ENCODE measurements around the gene PRR15L. TPM values are rescaled to one million over a fixed set of nuclear protein-coding genes. Genes with fewer than 3 reads are reported as not detected.

PRR15L gene
- not detected in 3 replicates for total RNA-seq
- long read RNA-seq = 0 reads

- Mint-ChIP-seq H3K36me3 (ENCODE audit: low read depth) (no peaks in the 10 kb centered on the region), H3K27ac (ENCODE audit: unreplicated experiment) (no peak within 1 kb of the TSS), H3K4me3 (ENCODE audit: unreplicated experiment) (no peak within 1 kb of the TSS), H3K4me1 (ENCODE audit: low read depth) (peaks cover 3% of the 10 kb centered on the region), H3K9me3 (ENCODE audit: low read depth) (peaks cover 4% of the 10 kb centered on the region), H3K27me3 (ENCODE audit: low read depth) (no peaks in the 10 kb centered on the region)
- TF ChIP-seq CTCF (IDR thresholded peaks at IDR 0.05) = no peak
- DNase-seq (ENCODE audit: low spot score) = no peak
Measured at GRCh38 chr17:47957591-47958490, at the start of gene PRR15L. Gene PRR15L, minus strand, starts transcription at chr17:47957883. Its CDS starts 4,649 bp downstream, at chr17:47953234.

- no peaks in the 10 kb centered on the region for H3K27me3 Mint-ChIP-seq (ENCODE audit: low read depth)
- H3K4me1 Mint-ChIP-seq (ENCODE audit: low read depth) = peaks cover 35% of the 10 kb centered on the region
- no peaks in the 10 kb centered on the region for H3K36me3 Mint-ChIP-seq (ENCODE audit: low read depth)
- TF ChIP-seq CTCF (IDR thresholded peaks at IDR 0.05) = no peak
- no peak for DNase-seq (ENCODE audit: low spot score)
- H3K9me3 Mint-ChIP-seq (ENCODE audit: low read depth) = no peaks in the 10 kb centered on the region
- H3K27ac Mint-ChIP-seq (ENCODE audit: unreplicated experiment) = no peak overlapping the region
- H3K4me3 Mint-ChIP-seq (ENCODE audit: unreplicated experiment) = no peak overlapping the region
Measured at GRCh38 chr17:48006936-48007709, 49.4 kb upstream of the PRR15L start.

- Mint-ChIP-seq H3K27me3 (ENCODE audit: low read depth) (no peaks in the 10 kb centered on the region), H3K9me3 (ENCODE audit: low read depth) (no peaks in the 10 kb centered on the region), H3K27ac (ENCODE audit: unreplicated experiment) (no peak overlapping the region), H3K36me3 (ENCODE audit: low read depth) (no peaks in the 10 kb centered on the region), H3K4me1 (ENCODE audit: low read depth) (peaks cover 26% of the 10 kb centered on the region), H3K4me3 (ENCODE audit: unreplicated experiment) (no peak overlapping the region)
- TF ChIP-seq CTCF (IDR thresholded peaks at IDR 0.05) = no peak
- no peak for DNase-seq (ENCODE audit: low spot score)
Measured at GRCh38 chr17:48004983-48005382, 47.3 kb upstream of the PRR15L start.

GRCh38 chr17:48003417-48004151 lies 45.9 kb upstream of the PRR15L start:
- H3K36me3 Mint-ChIP-seq (ENCODE audit: low read depth) = no peaks in the 10 kb centered on the region
- H3K4me3 Mint-ChIP-seq (ENCODE audit: unreplicated experiment) = no peak overlapping the region
- H3K9me3 Mint-ChIP-seq (ENCODE audit: low read depth) = no peaks in the 10 kb centered on the region
- H3K27ac Mint-ChIP-seq (ENCODE audit: unreplicated experiment) = peak overlapping the region; percentile 89
- TF ChIP-seq CTCF (IDR thresholded peaks at IDR 0.05) = peak; percentile 8
- no peak for DNase-seq (ENCODE audit: low spot score)
- H3K27me3 Mint-ChIP-seq (ENCODE audit: low read depth) = no peaks in the 10 kb centered on the region
- peaks cover 26% of the 10 kb centered on the region for H3K4me1 Mint-ChIP-seq (ENCODE audit: low read depth)
